HG03159 (cell line): ENCODE measurements around the gene RNF223.
"Not testable (repeated sequence)": the region's sequence is repeated elsewhere in the genome, so short reads cannot be mapped to it uniquely, and the experiment has no call there.

Source experiments
- ATAC-seq: cut with Tn5 transposase; IDR thresholded peaks from one replicate; pipeline ENCODE4 v1.9.1; 2021; ENCODE audit warnings: mild to moderate bottlenecking, moderate library complexity; ENCODE audit not compliant: unreplicated experiment

RNF223 gene

DNA sequence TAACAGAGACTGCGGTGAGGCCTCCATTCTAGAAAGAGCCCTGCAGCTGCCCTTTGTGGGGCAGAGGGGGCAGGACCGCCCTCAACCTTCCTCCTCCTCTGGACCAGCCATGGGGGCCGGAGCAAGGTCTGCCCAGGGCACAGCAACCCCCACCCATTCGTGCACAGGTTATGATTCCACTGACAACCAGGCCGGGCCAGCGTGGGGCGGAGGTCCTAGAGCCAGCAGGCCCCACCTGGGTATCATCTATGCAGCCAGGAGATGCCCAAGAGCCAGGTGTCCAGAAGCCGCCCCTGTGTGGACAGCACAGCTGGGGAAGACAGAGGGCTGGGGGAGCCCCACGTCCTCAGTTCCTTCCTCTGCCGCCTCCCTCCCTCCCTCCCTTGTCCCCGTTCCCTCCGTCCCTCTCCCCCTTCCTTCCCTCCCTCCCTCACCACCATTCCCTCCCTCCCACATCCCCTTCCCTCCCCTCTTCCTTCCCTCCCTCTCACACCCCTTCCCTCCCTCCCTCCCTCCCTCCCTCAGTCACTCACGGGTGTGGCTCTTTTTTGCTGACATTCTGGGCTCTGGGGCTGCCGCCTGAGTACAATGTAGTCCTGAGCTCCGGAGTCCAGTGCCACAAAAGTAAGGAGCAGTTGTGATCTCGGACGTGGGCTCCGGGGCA is 12.3 kb downstream of the RNF223 start:
- ATAC-seq: no peak

DNA sequence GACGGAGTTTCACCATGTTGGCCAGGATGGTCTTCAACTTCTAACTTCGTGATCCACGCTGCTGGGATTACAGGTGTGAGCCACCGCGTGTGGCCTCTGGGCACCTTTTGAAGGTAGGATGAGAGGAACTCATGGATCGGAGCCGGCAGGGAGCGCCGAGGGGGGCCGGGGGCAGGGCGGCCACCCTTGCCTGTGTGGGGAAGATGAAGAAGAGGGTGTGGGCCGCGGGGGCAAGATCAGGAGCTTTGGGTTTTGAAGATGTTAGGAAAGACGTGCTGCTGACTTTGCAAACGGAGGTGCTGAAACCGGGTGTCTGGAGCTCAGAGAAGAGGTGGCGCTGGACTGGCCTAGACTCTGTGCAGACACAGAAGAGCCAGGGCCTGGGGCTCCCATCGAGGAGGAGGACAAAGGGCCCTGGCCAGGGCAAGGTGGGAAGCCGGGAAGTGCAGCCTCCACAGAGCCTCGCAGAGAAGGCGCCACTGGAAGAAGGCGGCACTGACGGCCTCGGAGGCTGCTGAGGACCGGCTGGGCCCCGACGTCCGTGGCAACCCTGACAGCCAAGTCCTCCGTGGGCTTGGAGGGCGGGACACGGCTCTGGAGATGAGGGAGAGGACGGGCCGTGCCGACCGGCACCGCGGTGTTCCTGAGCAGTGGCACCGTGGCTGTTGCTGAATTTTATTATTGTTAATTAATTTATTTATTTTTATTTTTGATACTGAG is 13.7 kb downstream of the RNF223 start:
- ATAC-seq: no peak

DNA sequence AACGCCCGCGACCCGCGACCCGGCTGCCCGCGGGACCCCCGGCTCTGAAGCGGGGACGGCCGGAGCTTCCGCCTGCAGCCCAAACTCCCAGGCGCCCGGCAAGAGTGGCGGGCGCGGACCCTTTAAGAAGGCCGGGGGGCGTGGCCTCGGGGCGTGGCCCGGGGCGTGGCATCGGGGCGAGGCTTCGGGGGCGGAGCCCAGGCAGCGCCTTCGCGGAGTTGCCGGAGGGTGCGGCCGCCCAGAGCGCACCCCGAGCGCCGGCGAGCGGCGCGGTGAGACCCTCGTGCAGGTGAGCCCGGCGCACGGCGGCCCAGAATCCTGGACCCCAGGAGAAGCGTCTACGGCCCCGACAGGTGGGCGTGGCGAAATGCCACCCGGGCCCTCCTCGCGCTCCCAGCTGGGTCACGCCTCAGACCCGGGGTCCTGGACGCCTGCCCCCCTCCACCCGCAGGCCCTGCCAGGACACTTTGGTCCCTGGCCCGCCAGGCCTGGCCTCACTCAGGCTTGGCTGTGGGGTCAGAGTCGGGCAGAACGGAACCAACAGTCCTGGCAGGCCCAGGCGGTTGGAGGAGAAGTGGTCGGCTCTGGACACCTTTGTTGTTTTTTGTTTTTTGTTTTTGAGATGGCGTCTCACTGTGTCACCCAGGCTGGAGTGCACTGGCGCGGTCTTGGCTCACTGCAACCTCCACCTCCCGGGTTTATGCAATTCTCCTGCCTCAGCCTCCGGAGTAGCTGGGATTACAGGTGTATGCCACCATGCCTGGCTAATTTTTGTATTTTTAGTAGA is 14.4 kb downstream of the RNF223 start:
- peak; percentile 58 for ATAC-seq

DNA sequence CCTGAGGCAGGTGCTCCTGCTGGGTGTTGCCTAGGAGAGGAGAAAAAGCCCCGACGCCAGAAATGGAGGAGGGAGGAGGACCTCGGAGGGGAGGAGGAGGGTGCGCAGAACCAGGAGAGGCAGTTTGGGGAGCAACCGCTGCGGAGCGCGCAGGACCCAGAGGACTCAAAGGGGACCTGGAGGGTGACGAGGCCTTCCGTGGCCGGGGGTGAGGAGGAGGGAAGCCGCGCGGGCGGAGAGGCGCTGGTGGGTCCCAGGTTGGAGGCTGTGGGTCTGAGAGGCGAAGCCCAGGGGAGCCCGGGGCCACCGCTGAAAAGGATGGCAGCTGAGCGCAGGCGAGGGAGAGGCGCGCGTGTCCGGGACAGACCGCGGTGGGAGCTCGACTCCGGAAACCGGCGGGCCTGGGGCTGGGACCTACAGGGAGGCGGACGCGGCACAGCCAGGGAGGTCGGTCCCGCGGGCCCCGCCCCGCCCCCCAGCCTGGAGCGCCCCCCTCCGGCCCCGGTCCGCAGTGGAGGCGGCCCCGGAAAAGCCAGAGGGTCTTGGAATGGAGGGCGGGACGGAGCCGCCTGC is 15.1 kb downstream of the RNF223 start:
- peak; percentile 30 for ATAC-seq

DNA sequence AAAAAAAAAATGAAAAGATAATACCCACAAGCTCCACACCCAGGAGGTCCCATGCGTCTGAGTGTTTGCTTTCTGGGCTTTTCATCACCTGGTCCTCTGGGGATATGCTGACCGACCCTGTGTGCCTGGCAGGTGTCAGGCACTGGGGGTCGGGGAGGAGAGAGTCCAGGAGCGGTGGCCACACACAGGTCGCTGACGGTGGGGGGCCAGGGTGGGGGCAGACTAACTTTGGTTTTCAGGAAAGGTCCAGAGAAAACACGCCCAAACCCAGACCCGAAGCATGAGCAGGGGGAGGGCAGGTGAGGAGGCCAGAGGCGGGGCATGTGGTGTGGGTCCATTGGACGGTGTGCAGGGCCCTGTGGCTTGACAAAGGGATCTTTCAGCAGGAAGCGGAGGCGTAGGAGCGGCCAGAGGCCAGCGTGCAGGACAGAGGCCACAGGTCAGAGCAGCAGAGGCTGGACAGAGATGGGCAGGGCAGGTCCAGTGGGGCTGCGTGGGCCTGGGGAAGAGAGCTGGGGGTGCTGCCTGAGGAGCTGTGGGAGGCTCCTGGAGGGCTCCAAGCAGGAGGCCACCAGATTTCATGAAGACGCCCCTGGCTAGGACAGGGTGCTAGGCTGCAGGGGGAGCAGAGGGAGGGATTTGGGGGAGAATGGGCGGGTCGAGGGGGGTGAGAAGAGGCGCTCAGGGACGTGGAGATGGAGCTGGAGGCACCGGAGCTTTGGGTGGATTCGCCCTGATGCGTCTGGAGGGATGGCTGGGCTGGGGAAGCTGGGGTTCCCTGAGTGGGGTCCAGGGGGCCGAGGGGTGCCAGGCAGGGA is 15.8 kb downstream of the RNF223 start:
- ATAC-seq: no peak

DNA sequence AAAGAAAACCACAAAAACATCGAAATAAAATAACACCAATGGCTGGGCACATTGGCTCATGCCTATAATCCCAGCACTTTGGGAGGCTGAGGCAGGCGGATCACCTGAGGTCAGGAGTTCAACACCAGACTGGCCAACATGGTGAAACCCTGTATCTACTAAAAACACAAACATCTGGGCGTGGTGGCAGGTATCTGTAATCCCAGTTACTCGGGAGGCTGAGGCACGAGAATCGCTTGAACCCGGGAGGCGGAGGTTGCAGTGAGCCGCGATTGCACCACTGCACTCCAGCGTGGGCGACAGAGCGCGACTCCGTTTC is 16.4 kb downstream of the RNF223 start:
- not testable (repeated sequence) for ATAC-seq

DNA sequence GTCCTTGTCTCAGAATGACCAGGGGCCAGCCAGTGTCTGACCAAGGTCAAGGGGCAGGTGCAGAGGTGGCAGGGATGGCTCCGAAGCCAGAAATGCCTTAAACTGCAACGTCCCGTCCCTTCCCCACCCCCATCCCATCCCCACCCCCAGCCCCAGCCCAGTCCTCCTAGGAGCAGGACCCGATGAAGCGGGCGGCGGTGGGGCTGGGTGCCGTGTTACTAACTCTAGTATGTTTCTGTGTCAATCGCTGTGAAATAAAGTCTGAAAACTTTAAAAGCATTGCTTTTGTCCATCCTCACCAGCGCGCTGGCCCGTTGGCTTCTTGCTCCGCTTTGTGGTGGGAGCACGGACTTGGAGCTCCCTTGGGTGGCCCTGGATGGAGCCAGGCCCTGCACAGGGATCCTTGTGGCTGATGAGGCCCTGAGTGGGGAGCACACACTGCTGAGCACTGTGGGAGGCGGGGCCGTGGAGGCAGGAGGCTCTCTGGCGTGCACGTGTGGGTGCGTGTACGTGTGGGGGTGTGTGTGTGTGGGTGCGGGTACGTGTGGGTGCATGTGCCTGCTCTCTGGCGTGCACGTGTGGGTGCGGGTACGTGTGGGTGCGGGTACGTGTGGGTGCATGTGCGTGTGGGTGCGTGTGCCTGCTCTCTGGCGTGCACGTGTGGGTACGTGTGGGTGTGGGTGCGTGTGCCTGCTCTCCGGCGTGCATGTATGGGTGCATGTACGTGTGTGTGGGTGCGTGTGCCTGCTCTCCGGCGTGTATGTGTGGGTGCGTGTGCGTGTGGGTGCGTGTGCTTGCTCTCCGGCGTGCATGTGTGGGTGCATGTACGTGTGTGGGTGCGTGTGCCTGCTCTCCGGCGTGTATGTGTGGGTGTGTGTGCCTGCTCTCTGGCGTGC is 18.0 kb downstream of the RNF223 start:
- no peak for ATAC-seq

DNA sequence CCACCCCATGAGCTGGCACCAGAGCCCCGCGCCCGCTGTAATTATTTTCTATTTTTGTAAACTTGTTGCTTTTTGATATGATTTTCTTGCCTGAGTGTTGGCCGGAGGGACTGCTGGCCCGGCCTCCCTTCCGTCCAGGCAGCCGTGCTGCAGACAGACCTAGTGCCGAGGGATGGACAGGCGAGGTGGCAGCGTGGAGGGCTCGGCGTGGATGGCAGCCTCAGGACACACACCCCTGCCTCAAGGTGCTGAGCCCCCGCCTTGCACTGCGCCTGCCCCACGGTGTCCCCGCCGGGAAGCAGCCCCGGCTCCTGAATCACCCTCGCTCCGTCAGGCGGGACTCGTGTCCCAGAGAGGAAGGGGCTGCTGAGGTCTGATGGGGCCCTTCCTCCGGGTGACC is 19.1 kb downstream of the RNF223 start:
- ATAC-seq: no peak

DNA sequence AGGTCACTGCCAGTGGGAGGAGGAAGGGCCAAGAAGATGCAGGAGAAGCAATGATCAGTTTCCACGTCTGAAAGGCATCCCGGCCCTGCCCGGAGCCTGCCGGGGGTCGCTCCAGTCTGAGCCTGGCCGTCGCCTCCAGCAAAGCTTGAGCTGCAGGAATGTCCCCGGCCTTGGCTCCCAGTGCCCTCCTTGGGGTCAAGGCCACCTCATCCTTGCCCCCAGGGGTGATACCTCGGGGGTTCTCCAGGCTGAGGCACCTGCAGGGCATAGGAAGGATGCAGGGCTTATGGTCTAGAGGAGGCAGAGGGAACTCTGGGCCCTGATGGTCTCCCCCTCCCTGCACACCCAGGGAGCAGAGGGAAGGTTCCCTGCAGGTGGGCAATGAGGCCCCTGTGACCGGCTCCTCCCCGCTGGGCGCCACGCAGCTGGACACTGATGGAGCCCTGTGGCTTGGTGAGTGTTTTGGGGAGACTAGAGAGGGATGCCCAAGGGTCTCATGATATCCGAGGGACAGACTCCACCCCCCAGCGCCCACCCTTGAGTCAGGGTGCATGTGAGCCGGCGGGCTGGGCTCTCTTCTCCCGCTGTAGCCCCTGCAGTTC is 19.9 kb downstream of the RNF223 start:
- ATAC-seq: no peak

DNA sequence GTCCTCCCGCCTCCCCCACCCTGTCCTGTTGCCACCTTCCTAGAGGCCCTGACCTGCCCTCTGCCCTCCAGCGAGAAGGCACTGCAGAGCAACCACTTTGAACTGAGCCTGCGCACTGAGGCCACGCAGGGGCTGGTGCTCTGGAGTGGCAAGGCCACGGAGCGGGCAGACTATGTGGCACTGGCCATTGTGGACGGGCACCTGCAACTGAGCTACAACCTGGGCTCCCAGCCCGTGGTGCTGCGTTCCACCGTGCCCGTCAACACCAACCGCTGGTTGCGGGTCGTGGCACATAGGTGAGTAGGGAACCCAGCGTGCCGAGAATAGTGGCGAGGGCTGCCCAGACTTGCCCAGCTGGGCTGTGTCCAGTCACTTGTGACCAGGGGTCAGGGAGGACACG is 20.4 kb downstream of the RNF223 start:
- no peak for ATAC-seq

DNA sequence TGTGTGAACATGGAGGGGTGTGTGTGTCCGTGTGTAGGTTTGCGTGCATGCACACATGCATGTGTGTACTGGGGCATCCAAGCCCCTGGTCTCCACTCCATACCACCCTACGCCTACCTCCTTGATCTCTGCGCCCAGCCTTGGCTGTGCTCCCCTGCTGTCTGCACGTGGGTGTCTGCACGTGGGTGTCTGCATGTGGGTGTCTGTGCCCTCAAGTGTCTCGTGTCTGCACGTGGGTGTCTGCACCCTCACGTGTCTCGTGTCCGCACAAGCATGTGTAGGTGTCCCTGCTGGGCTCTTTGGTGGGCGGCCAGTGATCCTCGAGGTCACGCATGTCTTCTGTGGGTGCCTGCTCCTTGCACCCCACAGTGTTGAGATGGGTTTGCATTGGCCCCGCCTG is 21.1 kb downstream of the RNF223 start:
- no peak for ATAC-seq

DNA sequence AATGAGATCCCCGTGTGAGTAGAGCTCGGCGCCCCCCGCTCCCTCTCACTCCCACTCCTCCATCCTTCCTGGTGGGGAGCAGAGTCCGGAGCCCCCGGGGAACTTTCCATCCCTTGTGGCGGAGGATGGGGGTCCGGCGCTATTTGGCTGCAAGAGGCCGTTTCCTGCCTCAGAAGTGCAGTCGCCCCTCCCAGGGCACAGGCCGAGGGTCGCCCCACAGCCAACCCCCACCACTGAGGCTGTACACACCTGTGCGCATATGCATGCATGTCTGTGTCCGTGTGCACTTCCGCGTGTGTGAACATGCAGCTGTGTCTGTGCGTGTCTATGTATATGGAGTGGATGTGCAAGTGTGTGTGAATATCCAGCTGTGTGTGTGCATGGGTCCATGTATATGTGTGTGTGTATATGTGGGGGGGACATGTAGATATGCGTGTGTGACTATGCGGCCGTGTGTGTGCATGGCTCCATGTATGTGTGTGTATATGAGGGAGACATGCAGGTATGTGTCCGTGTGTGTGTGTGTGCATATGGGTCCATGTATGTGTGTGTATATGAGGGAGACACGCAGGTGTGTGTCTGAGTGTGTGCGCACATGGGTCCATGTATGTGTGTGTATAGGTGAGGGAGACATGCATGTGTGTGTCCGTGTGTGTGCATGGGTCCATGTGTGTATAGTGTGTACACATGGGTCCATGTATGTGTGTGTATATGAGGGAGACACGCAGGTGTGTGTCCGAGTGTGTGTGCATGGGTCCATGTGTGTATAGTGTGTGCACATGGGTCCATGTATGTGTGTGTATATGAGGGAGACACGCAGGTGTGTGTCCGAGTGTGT is 21.9 kb downstream of the RNF223 start:
- ATAC-seq: no peak

DNA sequence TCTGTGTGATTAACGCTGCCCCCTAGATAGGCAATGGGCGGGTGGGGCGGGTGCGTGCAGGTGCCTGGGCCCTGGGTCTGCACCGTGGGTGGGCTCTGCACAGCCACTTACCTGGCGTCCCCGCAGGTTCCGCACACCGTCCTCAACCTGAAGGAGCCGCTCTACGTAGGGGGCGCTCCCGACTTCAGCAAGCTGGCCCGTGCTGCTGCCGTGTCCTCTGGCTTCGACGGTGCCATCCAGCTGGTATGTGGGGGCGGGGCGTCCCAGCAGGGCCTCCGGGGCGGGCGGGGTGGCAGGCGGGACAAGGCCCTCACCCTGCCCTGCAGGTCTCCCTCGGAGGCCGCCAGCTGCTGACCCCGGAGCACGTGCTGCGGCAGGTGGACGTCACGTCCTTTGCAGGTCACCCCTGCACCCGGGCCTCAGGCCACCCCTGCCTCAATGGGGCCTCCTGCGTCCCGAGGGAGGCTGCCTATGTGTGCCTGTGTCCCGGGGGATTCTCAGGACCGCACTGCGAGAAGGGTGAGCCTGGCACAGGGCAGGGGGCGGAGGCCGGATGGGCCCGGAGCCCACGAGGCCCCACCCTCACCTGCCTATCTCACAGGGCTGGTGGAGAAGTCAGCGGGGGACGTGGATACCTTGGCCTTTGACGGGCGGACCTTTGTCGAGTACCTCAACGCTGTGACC is 22.8 kb downstream of the RNF223 start:
- ATAC-seq: no peak

DNA sequence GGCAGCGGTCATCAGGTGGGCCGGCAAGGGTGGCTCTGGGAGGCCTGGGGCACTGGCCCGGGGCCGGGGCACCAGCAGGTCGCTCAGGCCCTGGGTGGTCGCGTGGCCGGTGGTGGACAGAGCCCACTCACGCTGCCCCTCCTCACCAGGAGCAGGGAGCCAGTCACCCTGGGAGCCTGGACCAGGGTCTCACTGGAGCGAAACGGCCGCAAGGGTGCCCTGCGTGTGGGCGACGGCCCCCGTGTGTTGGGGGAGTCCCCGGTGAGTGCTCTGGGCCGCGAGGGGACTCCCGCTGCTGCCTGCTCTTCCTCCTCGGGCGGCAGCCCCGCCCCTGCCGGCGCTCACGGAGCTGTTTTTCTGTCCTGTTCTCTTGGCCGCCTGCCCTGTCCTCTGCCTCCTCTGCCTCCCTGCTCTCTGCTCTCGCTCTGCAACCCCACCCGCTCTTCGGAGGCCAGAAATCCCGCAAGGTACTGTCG is 23.5 kb downstream of the RNF223 start:
- no peak for ATAC-seq

DNA sequence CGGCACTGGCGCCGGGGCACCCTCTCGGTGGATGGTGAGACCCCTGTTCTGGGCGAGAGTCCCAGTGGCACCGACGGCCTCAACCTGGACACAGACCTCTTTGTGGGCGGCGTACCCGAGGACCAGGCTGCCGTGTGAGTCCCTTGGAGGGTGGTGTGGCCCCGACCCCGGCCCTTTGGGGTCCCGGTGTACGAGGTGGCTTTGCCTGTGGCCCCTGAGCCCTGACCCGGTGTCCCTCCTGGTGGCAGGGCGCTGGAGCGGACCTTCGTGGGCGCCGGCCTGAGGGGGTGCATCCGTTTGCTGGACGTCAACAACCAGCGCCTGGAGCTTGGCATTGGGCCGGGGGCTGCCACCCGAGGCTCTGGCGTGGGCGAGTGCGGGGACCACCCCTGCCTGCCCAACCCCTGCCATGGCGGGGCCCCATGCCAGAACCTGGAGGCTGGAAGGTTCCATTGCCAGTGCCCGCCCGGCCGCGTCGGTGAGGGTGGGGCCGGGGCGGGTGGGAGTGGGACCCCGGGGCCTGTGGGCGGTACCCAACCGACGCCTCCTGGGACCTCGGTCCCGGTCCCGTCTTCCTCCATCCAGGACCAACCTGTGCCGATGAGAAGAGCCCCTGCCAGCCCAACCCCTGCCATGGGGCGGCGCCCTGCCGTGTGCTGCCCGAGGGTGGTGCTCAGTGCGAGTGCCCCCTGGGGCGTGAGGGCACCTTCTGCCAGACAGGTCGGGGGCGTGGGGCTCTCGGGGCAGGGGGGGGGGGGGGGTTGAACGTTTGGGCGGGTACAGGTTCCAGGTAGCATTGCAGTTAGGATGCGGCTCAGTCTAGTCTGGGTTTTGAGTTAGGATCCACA is 24.6 kb downstream of the RNF223 start:
- ATAC-seq: no peak

DNA sequence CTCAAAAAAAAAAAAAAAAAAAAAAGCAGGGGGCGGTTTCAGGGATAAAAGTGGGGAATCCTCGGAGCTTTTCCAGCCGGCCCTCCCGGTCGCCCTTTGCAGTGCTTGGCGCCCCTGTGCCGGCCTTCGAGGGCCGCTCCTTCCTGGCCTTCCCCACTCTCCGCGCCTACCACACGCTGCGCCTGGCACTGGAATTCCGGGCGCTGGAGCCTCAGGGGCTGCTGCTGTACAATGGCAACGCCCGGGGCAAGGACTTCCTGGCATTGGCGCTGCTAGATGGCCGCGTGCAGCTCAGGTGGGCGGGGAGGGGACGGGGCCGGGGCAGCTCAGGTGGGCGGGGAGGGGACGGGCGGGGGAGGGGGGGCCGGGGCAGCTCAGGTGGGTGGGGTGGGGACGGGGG is 25.3 kb downstream of the RNF223 start:
- no peak for ATAC-seq

DNA sequence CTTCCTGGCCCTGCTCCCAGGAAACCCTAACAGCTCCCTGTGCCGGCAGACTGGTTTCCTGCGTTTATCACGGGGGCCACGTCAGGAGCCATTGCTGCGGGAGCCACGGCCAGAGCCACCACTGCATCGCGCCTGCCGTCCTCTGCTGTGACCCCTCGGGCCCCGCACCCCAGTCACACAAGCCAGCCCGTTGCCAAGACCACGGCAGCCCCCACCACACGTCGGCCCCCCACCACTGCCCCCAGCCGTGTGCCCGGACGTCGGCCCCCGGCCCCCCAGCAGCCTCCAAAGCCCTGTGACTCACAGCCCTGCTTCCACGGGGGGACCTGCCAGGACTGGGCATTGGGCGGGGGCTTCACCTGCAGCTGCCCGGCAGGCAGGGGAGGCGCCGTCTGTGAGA is 26.1 kb downstream of the RNF223 start:
- no peak for ATAC-seq
